Esophagus muscularis mucosa (tissue), 4 donors: ENCODE data around the gene DNER. TPM values are rescaled to one million over a fixed set of nuclear protein-coding genes. Genes with fewer than 3 reads are reported as not detected.
"Not testable (repeated sequence)": the region's sequence is repeated elsewhere in the genome, so short reads cannot be mapped to it uniquely, and the experiment has no call there.

Experiments
- DNase-seq: peaks from one replicate; pipeline ENCODE4 v3.0.0-alpha.2; 2017; ENCODE audit errors: extremely low spot score
- H3K27ac ChIP-seq, 4 donors: fragments of 200-600 bp; sonication (generic); replicated peaks in 1 of 4; 1 replicate in 3 of 4; 2 replicates in 1 of 4; pipeline ENCODE4 v1.5.1; 2016 to 2019; ENCODE audit warnings: mild to moderate bottlenecking in 1 of 4
- H3K27me3 ChIP-seq, 4 donors: fragments of 200-600 bp; sonication (generic); one replicate each; pipeline versions ENCODE4 v1.5.1 to v1.6.0; 2016 to 2019
- H3K36me3 ChIP-seq, 4 donors: fragments of 200-600 bp; sonication (generic); one replicate each; pipeline ENCODE4 v1.5.1; 2016 to 2019
- H3K4me1 ChIP-seq, 4 donors: fragments of 200-600 bp; sonication (generic); one replicate each; pipeline ENCODE4 v1.5.1; 2016 to 2019
- H3K4me3 ChIP-seq, 4 donors: fragments of 200-600 bp; sonication (generic); 1 replicate in 2 of 4; 2 replicates in 2 of 4; pipeline ENCODE4 v1.5.1; 2016 to 2019; ENCODE audit warnings: mild to moderate bottlenecking in 4 of 4, moderate library complexity in 1 of 4
- H3K9me3 ChIP-seq, 4 donors: fragments of 200-600 bp; sonication (generic); 1 replicate in 3 of 4; 2 replicates in 1 of 4; pipeline ENCODE4 v1.5.1; 2016 to 2019
- CTCF ChIP-seq, 3 experiments: fragments of 200-600 bp in 2 of 3; fragments of 450-650 bp in 1 of 3; sonication (generic) in 2 of 3; IDR thresholded peaks; one replicate each; pipeline ENCODE4 v1.5.1; 2017 to 2019; ENCODE audit warnings: antibody characterized with exemption in 3 of 3, mild to moderate bottlenecking in 2 of 3, moderate library complexity in 1 of 3
- EP300 ChIP-seq: sonication (generic); formaldehyde crosslinking; IDR thresholded peaks from one replicate; pipeline ENCODE4 v1.6.1; 2017; ENCODE audit warnings: antibody characterized with exemption
- POLR2A ChIP-seq: fragments of 450-650 bp; IDR thresholded peaks from one replicate; pipeline ENCODE4 v1.6.1; 2017; ENCODE audit warnings: antibody characterized with exemption, moderate library complexity, mild to moderate bottlenecking, low read depth
- POLR2AphosphoS5 ChIP-seq, 2 donors: sonication (generic); formaldehyde crosslinking; IDR thresholded peaks; one replicate each; pipeline ENCODE4 v1.6.1; 2017; ENCODE audit warnings: antibody characterized with exemption in 2 of 2
- WGBS: methylation state at CpG from one replicate; pipeline ENCODE4 v1.1.5; 2018; 5-methylcytosine and 5-hydroxymethylcytosine counted together
- intact Hi-C: fragments of 100-400 bp; cut with DNase I; formaldehyde crosslinking; loops from one replicate; pipeline ENCODE4 v1.15.1; 2023
- total RNA-seq, 4 donors: library from RNA; depleted of rRNA; stranded (reverse); fragments of >200 nt; gene quantifications; one replicate each; pipeline versions ENCODE4 v1.1.0 to v1.2.1, GENCODE V29; 2016

Gene DNER
- total RNA-seq, 4 donors from 2014 or later: 2.9 to 5.3 (median 4.6) TPM

- intact Hi-C loops: no loop called here
- no peaks in the 10 kb centered on the region for H3K9me3 ChIP-seq
- H3K4me3 ChIP-seq: no peak overlapping the region
- H3K36me3 ChIP-seq: no peaks in the 10 kb centered on the region
- DNase-seq: no peak
- no peaks in the 10 kb centered on the region for H3K4me1 ChIP-seq
- no peak overlapping the region for H3K27ac ChIP-seq
- no peak for TF ChIP-seq POLR2A
- TF ChIP-seq CTCF (IDR thresholded peaks at IDR 0.05): no peak
- no peak for TF ChIP-seq EP300
- no peak for TF ChIP-seq POLR2AphosphoS5 (IDR thresholded peaks at IDR 0.05)
- no peaks in the 10 kb centered on the region for H3K27me3 ChIP-seq
- 87% methylated on average over 3 of the region's 3 CpGs for WGBS
Measured at GRCh38 chr2:229616433-229616832, 97.9 kb downstream of the DNER start.

GRCh38 chr2:229614021-229614420, 100.3 kb downstream of the DNER start:
- H3K4me1 ChIP-seq, H3K4me3 ChIP-seq, intact Hi-C loops, H3K27ac ChIP-seq, DNase-seq, H3K36me3 ChIP-seq, H3K27me3 ChIP-seq, H3K9me3 ChIP-seq: not testable (repeated sequence)
- WGBS: 90% methylated on average over 4 of the region's 4 CpGs

- no peaks in the 10 kb centered on the region for H3K27me3 ChIP-seq
- intact Hi-C loops: no loop called here
- DNase-seq: no peak
- no peaks in the 10 kb centered on the region for H3K36me3 ChIP-seq
- TF ChIP-seq POLR2AphosphoS5 (IDR thresholded peaks at IDR 0.05) (no peak), POLR2A (no peak), EP300 (no peak), CTCF (IDR thresholded peaks at IDR 0.05) (no peak)
- H3K9me3 ChIP-seq: no peaks in the 10 kb centered on the region
- no peak overlapping the region for H3K27ac ChIP-seq
- H3K4me1 ChIP-seq: no peaks in the 10 kb centered on the region
- WGBS: 88% methylated on average over 6 of the region's 7 CpGs
- H3K4me3 ChIP-seq: no peak overlapping the region
Measured at GRCh38 chr2:229612384-229612971, 101.9 kb downstream of the DNER start.

GRCh38 chr2:229611360-229611759, 103.0 kb downstream of the DNER start:
- TF ChIP-seq POLR2A (no peak), EP300 (no peak), CTCF (IDR thresholded peaks at IDR 0.05) (no peak), POLR2AphosphoS5 (IDR thresholded peaks at IDR 0.05) (no peak)
- Histone ChIP-seq H3K4me1 (no peaks in the 10 kb centered on the region), H3K27ac (no peak overlapping the region), H3K9me3 (no peaks in the 10 kb centered on the region), H3K27me3 (no peaks in the 10 kb centered on the region), H3K4me3 (no peak overlapping the region), H3K36me3 (no peaks in the 10 kb centered on the region)
- DNase-seq: no peak
- intact Hi-C loops: no loop called here
- 79% methylated on average over 2 of the region's 2 CpGs for WGBS

GRCh38 chr2:229610872-229611271, 103.5 kb downstream of the DNER start:
- intact Hi-C loops: no loop called here
- Histone ChIP-seq H3K27me3 (no peaks in the 10 kb centered on the region), H3K9me3 (no peaks in the 10 kb centered on the region), H3K27ac (no peak overlapping the region), H3K4me1 (no peaks in the 10 kb centered on the region), H3K4me3 (no peak overlapping the region), H3K36me3 (no peaks in the 10 kb centered on the region)
- TF ChIP-seq CTCF (IDR thresholded peaks at IDR 0.05) (no peak), EP300 (no peak), POLR2AphosphoS5 (IDR thresholded peaks at IDR 0.05) (no peak), POLR2A (no peak)
- WGBS: 39% methylated on average over 2 of the region's 2 CpGs
- DNase-seq: no peak
